GM23338 (cell line): ENCODE results near the gene CACNA1D. TPM values are rescaled to one million over a fixed set of nuclear protein-coding genes. Genes with fewer than 3 reads are reported as not detected.

Experiments
- ATAC-seq: fragments of 200-7000 bp; cut with Tn5 transposase; 3 replicates; pipeline ENCODE4 v1.9.1; 2020
- DNase-seq: peaks from one replicate; pipeline ENCODE4 v3.0.0-alpha.2; 2015; ENCODE audit warnings: low spot score
- H2AFZ ChIP-seq: fragments of 200-600 bp; sonication (generic); 2 replicates; pipeline ENCODE4 v1.8.0; 2016; ENCODE audit warnings: antibody characterized with exemption, mild to moderate bottlenecking, moderate library complexity
- H3F3A ChIP-seq: fragments of 200-600 bp; sonication (generic); replicated peaks from 2 replicates; pipeline ENCODE4 v1.8.0; 2017; ENCODE audit warnings: antibody characterized with exemption, mixed run types, low read depth
- H3K27ac ChIP-seq: fragments of 200-600 bp; sonication (generic); 2 replicates; pipeline ENCODE4 v1.6.1; 2016; ENCODE audit warnings: low read depth
- H3K27me3 ChIP-seq: fragments of 200-600 bp; sonication (generic); 2 replicates; pipeline ENCODE4 v1.8.0; 2016; ENCODE audit warnings: mild to moderate bottlenecking, mixed run types, moderate library complexity; ENCODE audit not compliant: insufficient read depth
- H3K36me3 ChIP-seq: fragments of 200-600 bp; sonication (generic); 2 replicates; pipeline ENCODE4 v1.8.0; 2016; ENCODE audit warnings: mild to moderate bottlenecking; ENCODE audit not compliant: insufficient read depth
- H3K4me1 ChIP-seq: fragments of 200-600 bp; sonication (generic); 2 replicates; pipeline ENCODE4 v1.8.0; 2016; ENCODE audit warnings: mild to moderate bottlenecking, moderate library complexity; ENCODE audit not compliant: insufficient read depth
- H3K4me2 ChIP-seq: fragments of 200-600 bp; sonication (generic); 2 replicates; pipeline ENCODE4 v1.7.1; 2017; ENCODE audit warnings: mixed run types
- H3K4me3 ChIP-seq: fragments of 200-600 bp; sonication (generic); 2 replicates; pipeline ENCODE4 v1.6.1; 2016; ENCODE audit warnings: mixed run types
- H3K79me2 ChIP-seq: fragments of 200-600 bp; sonication (generic); replicated peaks from 2 replicates; pipeline ENCODE4 v1.8.0; 2017; ENCODE audit warnings: mild to moderate bottlenecking; ENCODE audit not compliant: insufficient read depth
- H3K9me2 ChIP-seq: fragments of 200-600 bp; sonication (generic); 2 replicates; pipeline ENCODE4 v1.8.0; 2017; ENCODE audit not compliant: insufficient read depth
- H4K20me1 ChIP-seq: fragments of 200-600 bp; sonication (generic); replicated peaks from 2 replicates; pipeline ENCODE4 v1.8.0; 2017; ENCODE audit warnings: mild to moderate bottlenecking; ENCODE audit not compliant: insufficient read depth
- H3K27ac Mint-ChIP-seq: 2 replicates; pipeline ENCODE4 v1.8.0; 2020; ENCODE audit warnings: inconsistent platforms, mild to moderate bottlenecking, moderate library complexity, mixed read lengths
- H3K27me3 Mint-ChIP-seq: 3 replicates; pipeline ENCODE4 v1.8.0; 2022; ENCODE audit warnings: low read depth, mild to moderate bottlenecking, moderate library complexity, mixed read lengths, inconsistent platforms; ENCODE audit not compliant: insufficient read depth, poor library complexity
- H3K36me3 Mint-ChIP-seq: 3 replicates; pipeline ENCODE4 v1.8.0; 2021; ENCODE audit warnings: low read depth, mild to moderate bottlenecking, inconsistent platforms, moderate library complexity, mixed read lengths
- H3K4me1 Mint-ChIP-seq: 3 replicates; pipeline ENCODE4 v1.8.0; 2020; ENCODE audit warnings: mild to moderate bottlenecking, inconsistent platforms, mixed read lengths
- H3K4me3 Mint-ChIP-seq: 3 replicates; pipeline ENCODE4 v1.8.0; 2021; ENCODE audit warnings: moderate library complexity, mild to moderate bottlenecking, inconsistent platforms, mixed read lengths
- H3K9me3 Mint-ChIP-seq: 3 replicates; pipeline ENCODE4 v1.8.0; 2020; ENCODE audit warnings: moderate library complexity, mild to moderate bottlenecking, inconsistent platforms, mixed read lengths
- CREB1 ChIP-seq: fragments of 250-450 bp; sonication (Bioruptor Pico); IDR thresholded peaks from 2 replicates; pipeline ENCODE4 v1.5.0; 2020; ENCODE audit warnings: low read depth, mild to moderate bottlenecking, moderate library complexity
- ETS1 ChIP-seq: IDR thresholded peaks from 2 replicates; pipeline ENCODE4 v1.6.1; 2016; ENCODE audit warnings: antibody characterized with exemption
- EZH2 ChIP-seq: fragments of 200-600 bp; sonication (generic); IDR thresholded peaks from one replicate; pipeline ENCODE4 v1.8.0; 2017; ENCODE audit warnings: antibody characterized with exemption, mild to moderate bottlenecking, low read depth; ENCODE audit not compliant: unreplicated experiment
- EZH2phosphoT487 ChIP-seq: fragments of 200-600 bp; sonication (generic); IDR thresholded peaks from one replicate; pipeline ENCODE4 v1.8.1; 2018; ENCODE audit warnings: antibody characterized with exemption; ENCODE audit not compliant: unreplicated experiment
- JUNB ChIP-seq: IDR thresholded peaks from one replicate; pipeline ENCODE4 v1.6.1; 2016; ENCODE audit warnings: antibody characterized with exemption; ENCODE audit not compliant: unreplicated experiment
- NANOG ChIP-seq: IDR thresholded peaks from 2 replicates; pipeline ENCODE4 v1.6.1; 2016; ENCODE audit warnings: antibody characterized with exemption, borderline replicate concordance
- POLR2AphosphoS5 ChIP-seq: IDR thresholded peaks from 2 replicates; pipeline ENCODE4 v1.6.1; 2016; ENCODE audit warnings: antibody characterized with exemption, low read depth
- REST ChIP-seq: IDR thresholded peaks from one replicate; pipeline ENCODE4 v1.6.1; 2018; ENCODE audit warnings: antibody characterized with exemption; ENCODE audit not compliant: unreplicated experiment
- STAT1 ChIP-seq: IDR thresholded peaks from one replicate; pipeline ENCODE4 v1.6.1; 2016; ENCODE audit warnings: antibody characterized with exemption; ENCODE audit not compliant: unreplicated experiment
- ZNF114 ChIP-seq: fragments of 250-450 bp; sonication (Bioruptor Pico); IDR thresholded peaks from 2 replicates; pipeline ENCODE4 v1.5.0; 2020; ENCODE audit warnings: mild to moderate bottlenecking, moderate library complexity
- ZNF331 ChIP-seq: fragments of 250-450 bp; sonication (Bioruptor Pico); IDR thresholded peaks from 2 replicates; pipeline ENCODE4 v1.5.0; 2020; ENCODE audit warnings: low read depth, mild to moderate bottlenecking, moderate library complexity
- polyA plus RNA-seq: library from polyadenylated mRNA; unstranded; fragments of >200 nt; fragmentation: Nextera tagmentation; extraction: Ambion mirVana; gene quantifications from 2 replicates; pipeline ENCODE4 v1.2.1, GENCODE V29; 2016
- total RNA-seq: library from RNA; depleted of rRNA; stranded (reverse); fragments of >200 nt; shearing (Covaris generic); gene quantifications from 2 replicates; pipeline ENCODE4 v1.2.3, GENCODE V29; 2014
- TF ChIP-seq, protein P1 (sequence below), 2 experiments: fragments of 200-600 bp in 1 of 2; sonication (generic) in 1 of 2; conservative IDR thresholded peaks; 2 replicates each; pipeline versions ENCODE4 v1.5.1 to v1.6.1; 2016 to 2017; ENCODE audit warnings: antibody characterized with exemption in 2 of 2, low read depth in 2 of 2, mild to moderate bottlenecking in 2 of 2, moderate library complexity in 1 of 2
- TF ChIP-seq, protein P2 (sequence below): fragments of 250-450 bp; sonication (Bioruptor Pico); IDR thresholded peaks from 2 replicates; pipeline ENCODE4 v1.5.0; 2020; ENCODE audit warnings: mild to moderate bottlenecking, moderate library complexity

Gene CACNA1D
- total and polyA plus RNA-seq, 2 experiments from 2014 or later: 1.7 to 1.8 TPM

GRCh38 chr3:53616971-53617892 lies 122.8 kb downstream of the CACNA1D start:
- Histone ChIP-seq H3K4me3 (no peak overlapping the region), H3K27me3 (no peaks in the 10 kb centered on the region), H3K79me2 (no peaks in the 10 kb centered on the region), H4K20me1 (no peaks in the 10 kb centered on the region), H3K36me3 (no peaks in the 10 kb centered on the region), H3K4me2 (no peak overlapping the region), H3K9me2 (no peaks in the 10 kb centered on the region), H3F3A (no peaks in the 10 kb centered on the region), H3K4me1 (peaks cover 9% of the 10 kb centered on the region), H2AFZ (no peak overlapping the region), H3K27ac (no peak overlapping the region)
- Mint-ChIP-seq H3K9me3 (no peaks in the 10 kb centered on the region), H3K4me1 (peaks cover 16% of the 10 kb centered on the region), H3K4me3 (no peak overlapping the region), H3K27ac (no peak overlapping the region), H3K27me3 (peaks cover 7% of the 10 kb centered on the region), H3K36me3 (no peaks in the 10 kb centered on the region)
- TF ChIP-seq, protein P1, sequence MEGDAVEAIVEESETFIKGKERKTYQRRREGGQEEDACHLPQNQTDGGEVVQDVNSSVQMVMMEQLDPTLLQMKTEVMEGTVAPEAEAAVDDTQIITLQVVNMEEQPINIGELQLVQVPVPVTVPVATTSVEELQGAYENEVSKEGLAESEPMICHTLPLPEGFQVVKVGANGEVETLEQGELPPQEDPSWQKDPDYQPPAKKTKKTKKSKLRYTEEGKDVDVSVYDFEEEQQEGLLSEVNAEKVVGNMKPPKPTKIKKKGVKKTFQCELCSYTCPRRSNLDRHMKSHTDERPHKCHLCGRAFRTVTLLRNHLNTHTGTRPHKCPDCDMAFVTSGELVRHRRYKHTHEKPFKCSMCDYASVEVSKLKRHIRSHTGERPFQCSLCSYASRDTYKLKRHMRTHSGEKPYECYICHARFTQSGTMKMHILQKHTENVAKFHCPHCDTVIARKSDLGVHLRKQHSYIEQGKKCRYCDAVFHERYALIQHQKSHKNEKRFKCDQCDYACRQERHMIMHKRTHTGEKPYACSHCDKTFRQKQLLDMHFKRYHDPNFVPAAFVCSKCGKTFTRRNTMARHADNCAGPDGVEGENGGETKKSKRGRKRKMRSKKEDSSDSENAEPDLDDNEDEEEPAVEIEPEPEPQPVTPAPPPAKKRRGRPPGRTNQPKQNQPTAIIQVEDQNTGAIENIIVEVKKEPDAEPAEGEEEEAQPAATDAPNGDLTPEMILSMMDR (conservative IDR thresholded peaks at IDR 0.05; ENCODE audit: low read depth in 2 of 2): no peak
- TF ChIP-seq POLR2AphosphoS5 (no peak), ZNF331 (CRISPR knock-in tag) (no peak), CREB1 (CRISPR knock-in tag) (no peak), EZH2phosphoT487 (no peak), STAT1 (no peak), JUNB (no peak), EZH2 (no peak), ETS1 (no peak), ZNF114 (no peak), REST (no peak), NANOG (no peak)
- TF ChIP-seq, protein P2, sequence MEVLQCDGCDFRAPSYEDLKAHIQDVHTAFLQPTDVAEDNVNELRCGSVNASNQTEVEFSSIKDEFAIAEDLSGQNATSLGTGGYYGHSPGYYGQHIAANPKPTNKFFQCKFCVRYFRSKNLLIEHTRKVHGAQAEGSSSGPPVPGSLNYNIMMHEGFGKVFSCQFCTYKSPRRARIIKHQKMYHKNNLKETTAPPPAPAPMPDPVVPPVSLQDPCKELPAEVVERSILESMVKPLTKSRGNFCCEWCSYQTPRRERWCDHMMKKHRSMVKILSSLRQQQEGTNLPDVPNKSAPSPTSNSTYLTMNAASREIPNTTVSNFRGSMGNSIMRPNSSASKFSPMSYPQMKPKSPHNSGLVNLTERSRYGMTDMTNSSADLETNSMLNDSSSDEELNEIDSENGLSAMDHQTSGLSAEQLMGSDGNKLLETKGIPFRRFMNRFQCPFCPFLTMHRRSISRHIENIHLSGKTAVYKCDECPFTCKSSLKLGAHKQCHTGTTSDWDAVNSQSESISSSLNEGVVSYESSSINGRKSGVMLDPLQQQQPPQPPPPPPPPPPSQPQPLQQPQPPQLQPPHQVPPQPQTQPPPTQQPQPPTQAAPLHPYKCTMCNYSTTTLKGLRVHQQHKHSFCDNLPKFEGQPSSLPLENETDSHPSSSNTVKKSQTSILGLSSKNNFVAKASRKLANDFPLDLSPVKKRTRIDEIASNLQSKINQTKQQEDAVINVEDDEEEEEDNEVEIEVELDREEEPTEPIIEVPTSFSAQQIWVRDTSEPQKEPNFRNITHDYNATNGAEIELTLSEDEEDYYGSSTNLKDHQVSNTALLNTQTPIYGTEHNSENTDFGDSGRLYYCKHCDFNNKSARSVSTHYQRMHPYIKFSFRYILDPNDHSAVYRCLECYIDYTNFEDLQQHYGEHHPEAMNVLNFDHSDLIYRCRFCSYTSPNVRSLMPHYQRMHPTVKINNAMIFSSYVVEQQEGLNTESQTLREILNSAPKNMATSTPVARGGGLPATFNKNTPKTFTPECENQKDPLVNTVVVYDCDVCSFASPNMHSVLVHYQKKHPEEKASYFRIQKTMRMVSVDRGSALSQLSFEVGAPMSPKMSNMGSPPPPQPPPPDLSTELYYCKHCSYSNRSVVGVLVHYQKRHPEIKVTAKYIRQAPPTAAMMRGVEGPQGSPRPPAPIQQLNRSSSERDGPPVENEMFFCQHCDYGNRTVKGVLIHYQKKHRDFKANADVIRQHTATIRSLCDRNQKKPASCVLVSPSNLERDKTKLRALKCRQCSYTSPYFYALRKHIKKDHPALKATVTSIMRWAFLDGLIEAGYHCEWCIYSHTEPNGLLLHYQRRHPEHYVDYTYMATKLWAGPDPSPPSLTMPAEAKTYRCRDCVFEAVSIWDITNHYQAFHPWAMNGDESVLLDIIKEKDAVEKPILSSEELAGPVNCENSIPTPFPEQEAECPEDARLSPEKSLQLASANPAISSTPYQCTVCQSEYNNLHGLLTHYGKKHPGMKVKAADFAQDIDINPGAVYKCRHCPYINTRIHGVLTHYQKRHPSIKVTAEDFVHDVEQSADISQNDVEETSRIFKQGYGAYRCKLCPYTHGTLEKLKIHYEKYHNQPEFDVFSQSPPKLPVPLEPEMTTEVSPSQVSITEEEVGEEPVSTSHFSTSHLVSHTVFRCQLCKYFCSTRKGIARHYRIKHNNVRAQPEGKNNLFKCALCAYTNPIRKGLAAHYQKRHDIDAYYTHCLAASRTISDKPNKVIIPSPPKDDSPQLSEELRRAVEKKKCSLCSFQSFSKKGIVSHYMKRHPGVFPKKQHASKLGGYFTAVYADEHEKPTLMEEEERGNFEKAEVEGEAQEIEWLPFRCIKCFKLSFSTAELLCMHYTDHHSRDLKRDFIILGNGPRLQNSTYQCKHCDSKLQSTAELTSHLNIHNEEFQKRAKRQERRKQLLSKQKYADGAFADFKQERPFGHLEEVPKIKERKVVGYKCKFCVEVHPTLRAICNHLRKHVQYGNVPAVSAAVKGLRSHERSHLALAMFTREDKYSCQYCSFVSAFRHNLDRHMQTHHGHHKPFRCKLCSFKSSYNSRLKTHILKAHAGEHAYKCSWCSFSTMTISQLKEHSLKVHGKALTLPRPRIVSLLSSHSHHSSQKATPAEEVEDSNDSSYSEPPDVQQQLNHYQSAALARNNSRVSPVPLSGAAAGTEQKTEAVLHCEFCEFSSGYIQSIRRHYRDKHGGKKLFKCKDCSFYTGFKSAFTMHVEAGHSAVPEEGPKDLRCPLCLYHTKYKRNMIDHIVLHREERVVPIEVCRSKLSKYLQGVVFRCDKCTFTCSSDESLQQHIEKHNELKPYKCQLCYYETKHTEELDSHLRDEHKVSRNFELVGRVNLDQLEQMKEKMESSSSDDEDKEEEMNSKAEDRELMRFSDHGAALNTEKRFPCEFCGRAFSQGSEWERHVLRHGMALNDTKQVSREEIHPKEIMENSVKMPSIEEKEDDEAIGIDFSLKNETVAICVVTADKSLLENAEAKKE (CRISPR knock-in tag): no peak
- DNase-seq (no peak), ATAC-seq (no peak)
